Measurements from ENCODE around the gene WDR46. TPM values are rescaled to one million over a fixed set of nuclear protein-coding genes. Genes with fewer than 3 reads are reported as not detected.

WDR46 gene
- total and polyA plus RNA-seq, 2 of the 13 experiments (the other 11 are each of a cell fraction or from before 2014, with no cell fraction given) = 47.4 to 105 TPM

GRCh38 chr6:33313105-33313708 is 24.2 kb upstream of the WDR46 start (continued):
- TF ChIP-seq TRAFD1 (CRISPR knock-in tag; IDR thresholded peaks at IDR 0.05; ENCODE audit: borderline replicate concordance) (no peak; the same call in 1 of the 2 replicates), ZNF333 (CRISPR knock-in tag; IDR thresholded peaks at IDR 0.05; ENCODE audit: borderline replicate concordance) (peak; percentile 67; the same call in 1 of the 2 replicates), HOXD1 (CRISPR knock-in tag; IDR thresholded peaks at IDR 0.05) (no peak), ZNF563 (CRISPR knock-in tag; IDR thresholded peaks at IDR 0.05) (no peak), TIGD3 (CRISPR knock-in tag; IDR thresholded peaks at IDR 0.05; ENCODE audit: borderline replicate concordance) (no peak), TRIM22 (IDR thresholded peaks at IDR 0.05) (no peak), ARNT (IDR thresholded peaks at IDR 0.05) (no peak), ZNF703 (CRISPR knock-in tag; IDR thresholded peaks at IDR 0.05; ENCODE audit: borderline replicate concordance) (no peak), ZNF598 (CRISPR knock-in tag; IDR thresholded peaks at IDR 0.05; ENCODE audit: borderline replicate concordance) (peak; percentile 71; the same call in 1 of the 2 replicates), ZNF3 (CRISPR knock-in tag; IDR thresholded peaks at IDR 0.05) (no peak), SMAD9 (CRISPR knock-in tag; IDR thresholded peaks at IDR 0.05) (no peak), TFDP2 (CRISPR knock-in tag; IDR thresholded peaks at IDR 0.05) (no peak), CTCF (CRISPR knock-in tag; IDR thresholded peaks at IDR 0.05) (0 out of 2 replicates have a peak, but pooled peaks have one; percentile 26)
- TF ChIP-seq, protein P1, sequence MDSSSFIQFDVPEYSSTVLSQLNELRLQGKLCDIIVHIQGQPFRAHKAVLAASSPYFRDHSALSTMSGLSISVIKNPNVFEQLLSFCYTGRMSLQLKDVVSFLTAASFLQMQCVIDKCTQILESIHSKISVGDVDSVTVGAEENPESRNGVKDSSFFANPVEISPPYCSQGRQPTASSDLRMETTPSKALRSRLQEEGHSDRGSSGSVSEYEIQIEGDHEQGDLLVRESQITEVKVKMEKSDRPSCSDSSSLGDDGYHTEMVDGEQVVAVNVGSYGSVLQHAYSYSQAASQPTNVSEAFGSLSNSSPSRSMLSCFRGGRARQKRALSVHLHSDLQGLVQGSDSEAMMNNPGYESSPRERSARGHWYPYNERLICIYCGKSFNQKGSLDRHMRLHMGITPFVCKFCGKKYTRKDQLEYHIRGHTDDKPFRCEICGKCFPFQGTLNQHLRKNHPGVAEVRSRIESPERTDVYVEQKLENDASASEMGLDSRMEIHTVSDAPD (CRISPR knock-in tag; IDR thresholded peaks at IDR 0.05) = no peak
- TF ChIP-seq, protein P2, sequence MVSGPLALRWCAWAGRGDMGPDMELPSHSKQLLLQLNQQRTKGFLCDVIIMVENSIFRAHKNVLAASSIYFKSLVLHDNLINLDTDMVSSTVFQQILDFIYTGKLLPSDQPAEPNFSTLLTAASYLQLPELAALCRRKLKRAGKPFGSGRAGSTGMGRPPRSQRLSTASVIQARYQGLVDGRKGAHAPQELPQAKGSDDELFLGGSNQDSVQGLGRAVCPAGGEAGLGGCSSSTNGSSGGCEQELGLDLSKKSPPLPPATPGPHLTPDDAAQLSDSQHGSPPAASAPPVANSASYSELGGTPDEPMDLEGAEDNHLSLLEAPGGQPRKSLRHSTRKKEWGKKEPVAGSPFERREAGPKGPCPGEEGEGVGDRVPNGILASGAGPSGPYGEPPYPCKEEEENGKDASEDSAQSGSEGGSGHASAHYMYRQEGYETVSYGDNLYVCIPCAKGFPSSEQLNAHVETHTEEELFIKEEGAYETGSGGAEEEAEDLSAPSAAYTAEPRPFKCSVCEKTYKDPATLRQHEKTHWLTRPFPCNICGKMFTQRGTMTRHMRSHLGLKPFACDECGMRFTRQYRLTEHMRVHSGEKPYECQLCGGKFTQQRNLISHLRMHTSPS (CRISPR knock-in tag; IDR thresholded peaks at IDR 0.05; ENCODE audit: low read depth) = 0 out of 2 replicates have a peak, but pooled peaks have one; percentile 4
- TF ChIP-seq, protein P3, sequence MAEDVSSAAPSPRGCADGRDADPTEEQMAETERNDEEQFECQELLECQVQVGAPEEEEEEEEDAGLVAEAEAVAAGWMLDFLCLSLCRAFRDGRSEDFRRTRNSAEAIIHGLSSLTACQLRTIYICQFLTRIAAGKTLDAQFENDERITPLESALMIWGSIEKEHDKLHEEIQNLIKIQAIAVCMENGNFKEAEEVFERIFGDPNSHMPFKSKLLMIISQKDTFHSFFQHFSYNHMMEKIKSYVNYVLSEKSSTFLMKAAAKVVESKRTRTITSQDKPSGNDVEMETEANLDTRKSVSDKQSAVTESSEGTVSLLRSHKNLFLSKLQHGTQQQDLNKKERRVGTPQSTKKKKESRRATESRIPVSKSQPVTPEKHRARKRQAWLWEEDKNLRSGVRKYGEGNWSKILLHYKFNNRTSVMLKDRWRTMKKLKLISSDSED (CRISPR knock-in tag; IDR thresholded peaks at IDR 0.05) = no peak
